Embryonic facial prominence (tissue), 1 donor: ENCODE results near the gene TJP1.
"Not testable (repeated sequence)": the region's sequence is repeated elsewhere in the genome, so short reads cannot be mapped to it uniquely, and the experiment has no call there.

ENCODE experiments used
- DNase-seq: peaks from one replicate; pipeline ENCODE4 v3.0.0-alpha.2; 2016; ENCODE audit errors: extremely low spot score

The TJP1 gene

GRCh38 chr15:29838352-29839010 is 16.2 kb upstream of the TJP1 start:
- no peak for DNase-seq

GRCh38 chr15:29835301-29835700 is 13.0 kb upstream of the TJP1 start:
- DNase-seq: no peak

GRCh38 chr15:29832709-29833108 is 10.4 kb upstream of the TJP1 start:
- no peak for DNase-seq

GRCh38 chr15:29826908-29827820 is 4.9 kb upstream of the TJP1 start:
- DNase-seq: no peak

- no peak for DNase-seq
Observed at GRCh38 chr15:29825227-29825626, 3.0 kb upstream of the TJP1 start.

GRCh38 chr15:29822684-29823459 is 604 bp upstream of the TJP1 start:
- DNase-seq: no peak

- peak; percentile 31 for DNase-seq
Observed at GRCh38 chr15:29821416-29822099, 710 bp downstream of the TJP1 start.

- no peak for DNase-seq
Observed at GRCh38 chr15:29820394-29821154, 1.7 kb downstream of the TJP1 start.

- DNase-seq: no peak
Observed at GRCh38 chr15:29819979-29820378, 2.3 kb downstream of the TJP1 start.

GRCh38 chr15:29818141-29818540 is 4.1 kb downstream of the TJP1 start:
- no peak for DNase-seq

GRCh38 chr15:29817455-29817854 is 4.8 kb downstream of the TJP1 start:
- DNase-seq: not testable (repeated sequence)

- no peak for DNase-seq
Observed at GRCh38 chr15:29815000-29815710, 7.1 kb downstream of the TJP1 start.

- no peak for DNase-seq
Observed at GRCh38 chr15:29813009-29813408, 9.3 kb downstream of the TJP1 start.

GRCh38 chr15:29812384-29812694 is 9.9 kb downstream of the TJP1 start:
- DNase-seq: no peak

- DNase-seq: no peak
Observed at GRCh38 chr15:29811691-29812383, 10.4 kb downstream of the TJP1 start.

- DNase-seq: no peak
Observed at GRCh38 chr15:29805708-29806104, 16.6 kb downstream of the TJP1 start.

GRCh38 chr15:29805043-29805707 is 17.1 kb downstream of the TJP1 start:
- no peak for DNase-seq

GRCh38 chr15:29802411-29802810 is 19.9 kb downstream of the TJP1 start:
- DNase-seq: no peak
